HG02840 (cell line): ENCODE data around the gene RUVBL1.

Experiments
- ATAC-seq: cut with Tn5 transposase; IDR thresholded peaks from one replicate; pipeline ENCODE4 v1.9.1; 2021; ENCODE audit warnings: mild to moderate bottlenecking, moderate library complexity, moderate number of reproducible peaks; ENCODE audit not compliant: unreplicated experiment, low FRiP score

Gene RUVBL1

GRCh38 chr3:128143496-128143895 lies 19.9 kb upstream of the RUVBL1 start:
- ATAC-seq: no peak

- no peak for ATAC-seq
These were observed 9.8 kb upstream of the RUVBL1 start for GRCh38 chr3:128133273-128133883.

- no peak for ATAC-seq
These were observed 8.5 kb upstream of the RUVBL1 start for GRCh38 chr3:128131897-128132646.

GRCh38 chr3:128128251-128128650 lies 4.6 kb upstream of the RUVBL1 start:
- ATAC-seq: no peak

GRCh38 chr3:128127236-128127635 lies 3.6 kb upstream of the RUVBL1 start:
- no peak for ATAC-seq

- ATAC-seq: no peak
These were observed 465 bp downstream of the RUVBL1 start for GRCh38 chr3:128123156-128123537.

- no peak for ATAC-seq
These were observed 1.6 kb downstream of the RUVBL1 start for GRCh38 chr3:128122013-128122412.

GRCh38 chr3:128113817-128114794 lies 9.5 kb downstream of the RUVBL1 start:
- no peak for ATAC-seq

- no peak for ATAC-seq
These were observed 11.1 kb downstream of the RUVBL1 start for GRCh38 chr3:128112357-128112968.

- ATAC-seq: no peak
These were observed 12.5 kb downstream of the RUVBL1 start for GRCh38 chr3:128111147-128111546.

- no peak for ATAC-seq
These were observed 15.8 kb downstream of the RUVBL1 start for GRCh38 chr3:128107834-128108233.

GRCh38 chr3:128103136-128103676 lies 20.4 kb downstream of the RUVBL1 start:
- ATAC-seq: no peak

- ATAC-seq: no peak
These were observed 23.0 kb downstream of the RUVBL1 start for GRCh38 chr3:128100638-128101037.

- ATAC-seq: no peak
These were observed 23.5 kb downstream of the RUVBL1 start for GRCh38 chr3:128100161-128100560.

- no peak for ATAC-seq
These were observed 25.4 kb downstream of the RUVBL1 start for GRCh38 chr3:128098234-128098633.

- ATAC-seq: no peak
These were observed 28.3 kb downstream of the RUVBL1 start for GRCh38 chr3:128095222-128095703.

GRCh38 chr3:128094295-128095151 lies 29.1 kb downstream of the RUVBL1 start:
- ATAC-seq: no peak

GRCh38 chr3:128091586-128091985 lies 32.0 kb downstream of the RUVBL1 start:
- ATAC-seq: no peak

- ATAC-seq: no peak
These were observed 34.5 kb downstream of the RUVBL1 start for GRCh38 chr3:128089135-128089534.
